T-cell (primary cell): ENCODE measurements around the gene NOD2. TPM values are rescaled to one million over a fixed set of nuclear protein-coding genes. Genes with fewer than 3 reads are reported as not detected.

Source experiments
- ATAC-seq, 4 experiments: fragments of 200-7000 bp in 3 of 4; fragments of 150-1000 bp in 1 of 4; cut with Tn5 transposase; replicated peaks in 1 of 4; 1 replicate in 3 of 4; 2 replicates in 1 of 4; pipeline ENCODE4 v1.10.0; 2021; ENCODE audit warnings: moderate library complexity in 3 of 4, mild to moderate bottlenecking in 2 of 4, moderate number of reproducible peaks in 1 of 4
- CTCF ChIA-PET, 2 donors: fragments of 300-600 bp; sonication (Branson Sonifier 250); formaldehyde crosslinking; loops; one replicate each; lab custom pipeline; 2022; ENCODE audit warnings: antibody characterized with exemption in 2 of 2; lab: Charles Lee
- POLR2A ChIA-PET, 2 donors: fragments of 300-600 bp; sonication (Branson Sonifier 250); formaldehyde crosslinking; loops; one replicate each; lab custom pipeline; 2022; ENCODE audit warnings: antibody characterized with exemption in 2 of 2; lab: Charles Lee
- DNase-seq, 35 experiments: peaks; one replicate each; pipeline versions ENCODE4 v3.0.0 to v3.0.0-alpha.2; 2013 to 2023
- H3K27ac ChIP-seq: one replicate; pipeline ENCODE4 v1.5.1; 2013; ENCODE audit warnings: low read length
- H3K27me3 ChIP-seq, 2 experiments: replicated peaks in 1 of 2; 1 replicate in 1 of 2; 2 replicates in 1 of 2; pipeline versions ENCODE4 v1.6.1 to v1.7.0; 2013; ENCODE audit warnings: low read length in 1 of 2, mixed read lengths in 1 of 2; ENCODE audit not compliant: control insufficient read depth in 2 of 2, insufficient read depth in 2 of 2; ENCODE audit errors: extremely low read depth in 1 of 2
- H3K36me3 ChIP-seq, 2 donors: 1 replicate in 1 of 2; 2 replicates in 1 of 2; pipeline versions ENCODE4 v1.6.1 to v1.7.0; 2013; ENCODE audit warnings: low read length in 1 of 2; ENCODE audit not compliant: control insufficient read depth in 2 of 2, insufficient read depth in 1 of 2; ENCODE audit errors: extremely low read depth in 1 of 2
- H3K4me1 ChIP-seq, 2 experiments: 1 replicate in 1 of 2; 2 replicates in 1 of 2; pipeline versions ENCODE4 v1.6.1 to v1.7.0; 2013; ENCODE audit warnings: low read length in 2 of 2, mixed read lengths in 1 of 2; ENCODE audit not compliant: insufficient read depth in 2 of 2, control insufficient read depth in 1 of 2; ENCODE audit errors: extremely low read depth in 1 of 2
- H3K4me3 ChIP-seq, 2 donors: 1 replicate in 1 of 2; 2 replicates in 1 of 2; pipeline versions ENCODE4 v1.5.1 to v1.7.0; 2013; ENCODE audit warnings: mild to moderate bottlenecking in 2 of 2, low read length in 1 of 2, moderate library complexity in 1 of 2; ENCODE audit not compliant: control insufficient read depth in 1 of 2; ENCODE audit errors: extremely low read depth in 1 of 2
- H3K9me3 ChIP-seq: 2 replicates; pipeline ENCODE4 v1.7.0; 2013
- H3K27ac Mint-ChIP-seq, 2 donors: one replicate each; pipeline ENCODE4 v1.8.0; 2020 to 2021; ENCODE audit warnings: mild to moderate bottlenecking in 2 of 2, mixed read lengths in 2 of 2
- H3K27me3 Mint-ChIP-seq, 2 donors: one replicate each; pipeline ENCODE4 v1.8.0; 2021 to 2022; ENCODE audit warnings: mixed read lengths in 2 of 2
- H3K36me3 Mint-ChIP-seq: one replicate; pipeline ENCODE4 v1.8.0; 2021; ENCODE audit warnings: mixed read lengths
- H3K4me1 Mint-ChIP-seq, 3 donors: one replicate each; pipeline ENCODE4 v1.8.0; 2020 to 2022; ENCODE audit warnings: mixed read lengths in 3 of 3, mild to moderate bottlenecking in 1 of 3
- H3K4me3 Mint-ChIP-seq, 3 donors: one replicate each; pipeline ENCODE4 v1.8.0; 2020 to 2022; ENCODE audit warnings: mild to moderate bottlenecking in 3 of 3, mixed read lengths in 3 of 3, moderate library complexity in 3 of 3
- H3K9me3 Mint-ChIP-seq, 3 donors: one replicate each; pipeline ENCODE4 v1.8.0; 2020 to 2022; ENCODE audit warnings: mixed read lengths in 3 of 3
- WGBS: methylation state at CpG from one replicate; pipeline ENCODE4 v1.1.5; 2013; ENCODE audit warnings: missing lambda C conversion rate; ENCODE audit not compliant: insufficient coverage; 5-methylcytosine and 5-hydroxymethylcytosine counted together
- total RNA-seq, 35 experiments: library from RNA in 6 of 35; stranded (reverse) in 6 of 35; fragments of 120-200 nt in 1 of 35; gene quantifications; one replicate each; pipeline versions ENCODE4 v1.2.1 to v1.2.4 and lab custom pipeline; 2013 to 2026

The NOD2 gene
- total RNA-seq, 5 donors from 2014 or later (not counting 1 experiment from before 2014, with no cell fraction given): 2.4 to 7.6 (median 3.1) TPM

- no peak overlapping the region for H3K4me3 Mint-ChIP-seq
- no peaks in the 10 kb centered on the region for H3K9me3 Mint-ChIP-seq
- Histone ChIP-seq H3K9me3 (no peaks in the 10 kb centered on the region), H3K4me1 (peaks cover 7 to 16% of the 10 kb centered on the region in 2 experiments), H3K36me3 (no peaks in the 10 kb centered on the region), H3K27me3 (no peaks in the 10 kb centered on the region), H3K4me3 (no peak overlapping the region), H3K27ac (no peak overlapping the region)
- H3K27me3 Mint-ChIP-seq: no peaks in the 10 kb centered on the region
- peaks cover 19% of the 10 kb centered on the region for H3K36me3 Mint-ChIP-seq
- WGBS: 80% methylated on average over 1 of the region's 3 CpGs
- ATAC-seq: no peak
- H3K4me1 Mint-ChIP-seq: peaks cover 23 to 41% (median 39%) of the 10 kb centered on the region in 3 donors
- ChIA-PET CTCF (no interaction called here), POLR2A (no interaction called here)
- DNase-seq: no peak
- H3K27ac Mint-ChIP-seq: peak overlapping the region in 1 of 2 donors; percentile 31
These were observed 19.1 kb downstream of the NOD2 start for GRCh38 chr16:50712560-50712898.

- H3K27ac Mint-ChIP-seq: no peak overlapping the region
These were observed 19.6 kb downstream of the NOD2 start for GRCh38 chr16:50712956-50713355.

GRCh38 chr16:50717091-50717490 is 23.7 kb downstream of the NOD2 start:
- ChIA-PET POLR2A (no interaction called here), CTCF (interaction anchor here in 1 of 2 donors (0.8 kb wide), 1 partner anchor 10 kb away, joined by 4 read pairs; no protein-coding TSS in a partner anchor)
- peak overlapping the region in 1 of 2 donors; percentile 54 for H3K27ac Mint-ChIP-seq

More at GRCh38 chr16:50712956-50713355, 19.6 kb downstream of the NOD2 start:
- no peak for DNase-seq
- Histone ChIP-seq H3K4me3 (no peak overlapping the region), H3K27me3 (no peaks in the 10 kb centered on the region), H3K36me3 (no peaks in the 10 kb centered on the region), H3K4me1 (peaks cover 7 to 16% of the 10 kb centered on the region in 2 experiments), H3K27ac (no peak overlapping the region), H3K9me3 (no peaks in the 10 kb centered on the region)
- ChIA-PET CTCF (no interaction called here), POLR2A (no interaction called here)
- WGBS: 100% methylated on average over 1 of the region's 4 CpGs
- ATAC-seq: no peak
- H3K36me3 Mint-ChIP-seq: peaks cover 19% of the 10 kb centered on the region
- H3K9me3 Mint-ChIP-seq: no peaks in the 10 kb centered on the region
- H3K4me1 Mint-ChIP-seq: peaks cover 23 to 41% (median 36%) of the 10 kb centered on the region in 3 donors
- H3K4me3 Mint-ChIP-seq: no peak overlapping the region
- no peaks in the 10 kb centered on the region for H3K27me3 Mint-ChIP-seq

GRCh38 chr16:50717494-50717893 is 24.1 kb downstream of the NOD2 start:
- peaks cover 21 to 31% of the 10 kb centered on the region in 2 experiments for H3K4me1 ChIP-seq
- H3K27me3 ChIP-seq: no peaks in the 10 kb centered on the region
- ChIA-PET POLR2A (no interaction called here), CTCF (no interaction called here)
- no peak for ATAC-seq
- Mint-ChIP-seq H3K27me3 (no peaks in the 10 kb centered on the region), H3K4me3 (no peak overlapping the region), H3K36me3 (peaks cover 8% of the 10 kb centered on the region), H3K4me1 (peaks cover 34 to 47% (median 41%) of the 10 kb centered on the region in 3 donors), H3K9me3 (no peaks in the 10 kb centered on the region), H3K27ac (peak overlapping the region in 1 of 2 donors; percentile 54)
- no CpG with 5 or more reads among the region's 5 CpGs for whole genome bisulfite sequencing
- H3K36me3 ChIP-seq: peaks cover 0 to 3% of the 10 kb centered on the region in 2 donors
- no peak for DNase-seq
- no peak overlapping the region for H3K4me3 ChIP-seq
- no peaks in the 10 kb centered on the region for H3K9me3 ChIP-seq
- no peak overlapping the region for H3K27ac ChIP-seq

More at GRCh38 chr16:50717091-50717490, 23.7 kb downstream of the NOD2 start:
- Mint-ChIP-seq H3K36me3 (peaks cover 10% of the 10 kb centered on the region), H3K4me1 (peaks cover 30 to 43% (median 37%) of the 10 kb centered on the region in 3 donors), H3K4me3 (no peak overlapping the region), H3K9me3 (no peaks in the 10 kb centered on the region), H3K27me3 (no peaks in the 10 kb centered on the region)
- 50% methylated on average over 1 of the region's 4 CpGs for WGBS
- no peak for DNase-seq
- Histone ChIP-seq H3K36me3 (peaks cover 0 to 3% of the 10 kb centered on the region in 2 donors), H3K4me3 (no peak overlapping the region), H3K27ac (no peak overlapping the region), H3K9me3 (no peaks in the 10 kb centered on the region), H3K27me3 (no peaks in the 10 kb centered on the region), H3K4me1 (peaks cover 17 to 27% of the 10 kb centered on the region in 2 experiments)
- no peak for ATAC-seq

GRCh38 chr16:50718061-50718760 is 24.8 kb downstream of the NOD2 start:
- Mint-ChIP-seq H3K36me3 (peaks cover 14% of the 10 kb centered on the region), H3K4me1 (peaks cover 40 to 53% (median 47%) of the 10 kb centered on the region in 3 donors), H3K27ac (peak overlapping the region in 1 of 2 donors; percentile 75), H3K27me3 (no peaks in the 10 kb centered on the region), H3K9me3 (no peaks in the 10 kb centered on the region), H3K4me3 (no peak overlapping the region)
- H3K4me3 ChIP-seq: no peak overlapping the region
- H3K36me3 ChIP-seq: peaks cover 0 to 3% of the 10 kb centered on the region in 2 donors
- ChIA-PET CTCF (interaction anchor here in 1 of 2 donors (1.3 kb wide), 1 partner anchor 51 kb away, joined by 3 read pairs; no protein-coding TSS in a partner anchor), POLR2A (no interaction called here)
- H3K27ac ChIP-seq: no peak overlapping the region
- ATAC-seq: no peak
- H3K4me1 ChIP-seq: peaks cover 21 to 34% of the 10 kb centered on the region in 2 experiments
- H3K27me3 ChIP-seq: no peaks in the 10 kb centered on the region
- DNase-seq: no peak
- no peaks in the 10 kb centered on the region for H3K9me3 ChIP-seq
- WGBS: 90% methylated on average over 9 of the region's 16 CpGs

GRCh38 chr16:50718761-50719400 is 25.5 kb downstream of the NOD2 start:
- no peak overlapping the region for H3K4me3 Mint-ChIP-seq
- DNase-seq: no peak
- Histone ChIP-seq H3K4me3 (no peak overlapping the region), H3K9me3 (no peaks in the 10 kb centered on the region), H3K4me1 (peaks cover 20 to 36% of the 10 kb centered on the region in 2 experiments), H3K27me3 (no peaks in the 10 kb centered on the region), H3K27ac (no peak overlapping the region), H3K36me3 (peaks cover 0 to 3% of the 10 kb centered on the region in 2 donors)
- peak overlapping the region in 1 of 2 donors; percentile 75 for H3K27ac Mint-ChIP-seq
- peaks cover 41 to 51% (median 47%) of the 10 kb centered on the region in 3 donors for H3K4me1 Mint-ChIP-seq
- 100% methylated on average over 2 of the region's 9 CpGs for WGBS
- ATAC-seq: no peak
- H3K36me3 Mint-ChIP-seq: peaks cover 21% of the 10 kb centered on the region
- ChIA-PET CTCF (interaction anchor here in 1 of 2 donors (1.3 to 1.4 kb wide), 2 partner anchors 52 to 53 kb away, joined by 3 read pairs; no protein-coding TSS in a partner anchor), POLR2A (no interaction called here)
- peaks cover 0 to 2% (median 1%) of the 10 kb centered on the region in 3 donors for H3K9me3 Mint-ChIP-seq
- H3K27me3 Mint-ChIP-seq: no peaks in the 10 kb centered on the region
